ENCODE data around the gene GSTK1. TPM values are rescaled to one million over a fixed set of nuclear protein-coding genes. Genes with fewer than 3 reads are reported as not detected.

Gene GSTK1
- total RNA-seq, 2 donors from 2014 or later = 61.1 to 75.0 TPM

GRCh38 chr7:143247372-143247771 lies 15.9 kb upstream of the GSTK1 start:
- H3K36me3 Mint-ChIP-seq (ENCODE audit: low read depth) = no peaks in the 10 kb centered on the region
- DNase-seq = no peak
- TF ChIP-seq CTCF (conservative IDR thresholded peaks at IDR 0.05) = no peak
- H3K4me1 Mint-ChIP-seq = no peaks in the 10 kb centered on the region
- no peak overlapping the region for H3K4me3 Mint-ChIP-seq
- Histone ChIP-seq H3K27me3 (ENCODE audit: control insufficient read depth, insufficient read depth, low read length, poor library complexity, severe bottlenecking) (no peaks in the 10 kb centered on the region), H3K9me3 (ENCODE audit: control insufficient read depth, low read length) (no peaks in the 10 kb centered on the region), H3K9ac (ENCODE audit: extremely low read depth, low read length, poor library complexity, severe bottlenecking) (no peak overlapping the region), H3K27ac (ENCODE audit: low read depth, low read length) (no peak overlapping the region), H3K36me3 (ENCODE audit: control insufficient read depth, insufficient read depth, low read length) (no peaks in the 10 kb centered on the region), H3K4me3 (ENCODE audit: low read length) (no peak overlapping the region), H3K4me1 (ENCODE audit: control insufficient read depth, insufficient read depth, low read length) (no peaks in the 10 kb centered on the region)
- H3K27me3 Mint-ChIP-seq (ENCODE audit: insufficient read depth) = peaks cover 13% of the 10 kb centered on the region
- H3K27ac Mint-ChIP-seq = no peak overlapping the region
- no peaks in the 10 kb centered on the region for H3K9me3 Mint-ChIP-seq
- no CpG with 5 or more reads among the region's 1 CpG for WGBS, 2 experiments (ENCODE audit: insufficient coverage in 1 of 2, insufficient read length in 1 of 2)

GRCh38 chr7:143248761-143249354 lies 14.4 kb upstream of the GSTK1 start:
- WGBS, 2 experiments (ENCODE audit: insufficient coverage in 1 of 2, insufficient read length in 1 of 2) = 83% methylated on average over 2 of the region's 2 CpGs; no CpG with 5 or more reads in 1 of the 2 experiments

GRCh38 chr7:143250199-143250598 lies 13.0 kb upstream of the GSTK1 start:
- H3K9ac ChIP-seq (ENCODE audit: extremely low read depth, low read length, poor library complexity, severe bottlenecking) = no peak overlapping the region

More at GRCh38 chr7:143248761-143249354, 14.4 kb upstream of the GSTK1 start:
- peaks cover 13% of the 10 kb centered on the region for H3K27me3 Mint-ChIP-seq (ENCODE audit: insufficient read depth)
- peaks cover 7% of the 10 kb centered on the region for H3K9me3 ChIP-seq (ENCODE audit: control insufficient read depth, low read length)
- no peaks in the 10 kb centered on the region for H3K27me3 ChIP-seq (ENCODE audit: control insufficient read depth, insufficient read depth, low read length, poor library complexity, severe bottlenecking)
- H3K4me1 ChIP-seq (ENCODE audit: control insufficient read depth, insufficient read depth, low read length) = no peaks in the 10 kb centered on the region
- no peak for TF ChIP-seq CTCF (conservative IDR thresholded peaks at IDR 0.05)
- H3K4me1 Mint-ChIP-seq = no peaks in the 10 kb centered on the region
- no peak overlapping the region for H3K27ac ChIP-seq (ENCODE audit: low read depth, low read length)
- no peak overlapping the region for H3K27ac Mint-ChIP-seq
- no peak overlapping the region for H3K4me3 Mint-ChIP-seq
- no peaks in the 10 kb centered on the region for H3K36me3 ChIP-seq (ENCODE audit: control insufficient read depth, insufficient read depth, low read length)
- H3K36me3 Mint-ChIP-seq (ENCODE audit: low read depth) = no peaks in the 10 kb centered on the region
- DNase-seq = no peak
- H3K4me3 ChIP-seq (ENCODE audit: low read length) = no peak overlapping the region
- peaks cover 7% of the 10 kb centered on the region for H3K9me3 Mint-ChIP-seq
- H3K9ac ChIP-seq (ENCODE audit: extremely low read depth, low read length, poor library complexity, severe bottlenecking) = no peak overlapping the region

More at GRCh38 chr7:143250199-143250598, 13.0 kb upstream of the GSTK1 start:
- Mint-ChIP-seq H3K9me3 (peaks cover 12% of the 10 kb centered on the region), H3K27me3 (ENCODE audit: insufficient read depth) (peaks cover 12% of the 10 kb centered on the region), H3K4me1 (no peaks in the 10 kb centered on the region), H3K27ac (no peak overlapping the region), H3K36me3 (ENCODE audit: low read depth) (no peaks in the 10 kb centered on the region), H3K4me3 (no peak overlapping the region)
- H3K27ac ChIP-seq (ENCODE audit: low read depth, low read length) = no peak overlapping the region
- no peaks in the 10 kb centered on the region for H3K36me3 ChIP-seq (ENCODE audit: control insufficient read depth, insufficient read depth, low read length)
- DNase-seq = no peak
- H3K4me1 ChIP-seq (ENCODE audit: control insufficient read depth, insufficient read depth, low read length) = no peaks in the 10 kb centered on the region
- H3K27me3 ChIP-seq (ENCODE audit: control insufficient read depth, insufficient read depth, low read length, poor library complexity, severe bottlenecking) = no peaks in the 10 kb centered on the region
- H3K4me3 ChIP-seq (ENCODE audit: low read length) = no peak overlapping the region
- TF ChIP-seq CTCF (conservative IDR thresholded peaks at IDR 0.05) = no peak
- H3K9me3 ChIP-seq (ENCODE audit: control insufficient read depth, low read length) = peaks cover 11% of the 10 kb centered on the region

Data from endodermal cell (in vitro differentiated cells).